ENCODE results near the gene C2orf69. TPM values are rescaled to one million over a fixed set of nuclear protein-coding genes. Genes with fewer than 3 reads are reported as not detected.

The C2orf69 gene
- total RNA-seq, 1 experiment from 2014 or later, result 8.3 TPM

GRCh38 chr2:199929262-199929661 is 18.2 kb downstream of the C2orf69 start:
- Mint-ChIP-seq H3K4me3 (ENCODE audit: unreplicated experiment) (no peak overlapping the region), H3K27ac (ENCODE audit: low read depth, unreplicated experiment) (no peak overlapping the region), H3K9me3 (ENCODE audit: unreplicated experiment) (no peaks in the 10 kb centered on the region), H3K36me3 (ENCODE audit: insufficient read depth, unreplicated experiment) (peaks cover 57% of the 10 kb centered on the region), H3K4me1 (ENCODE audit: insufficient read depth, unreplicated experiment) (peaks cover 6% of the 10 kb centered on the region), H3K27me3 (ENCODE audit: insufficient read depth, unreplicated experiment) (no peaks in the 10 kb centered on the region)
- ChIA-PET CTCF (interaction anchor here (0.6 to 0.7 kb wide), 3 partner anchors 313 to 1455 kb away, joined by 3 read pairs; no protein-coding TSS in a partner anchor), POLR2A (interaction anchor here (0.6 to 1.0 kb wide), 4 partner anchors 9 to 469 kb away, joined by 3 to 4 read pairs (median 4); no protein-coding TSS in a partner anchor)
- no peak for DNase-seq (ENCODE audit: unreplicated experiment)
- intact Hi-C loops (cut with micrococcal nuclease), result no loop called here
- no TSS peak for BruUV-seq (replicated peaks)
- no peak for TF ChIP-seq CTCF (IDR thresholded peaks at IDR 0.05; ENCODE audit: unreplicated experiment)

GRCh38 chr2:199932312-199932855 is 21.3 kb downstream of the C2orf69 start:
- no peaks in the 10 kb centered on the region for H3K4me1 Mint-ChIP-seq (ENCODE audit: insufficient read depth, unreplicated experiment)
- no TSS peak for BruUV-seq (replicated peaks)
- no peaks in the 10 kb centered on the region for H3K9me3 Mint-ChIP-seq (ENCODE audit: unreplicated experiment)
- no peak for DNase-seq (ENCODE audit: unreplicated experiment)
- no peak overlapping the region for H3K4me3 Mint-ChIP-seq (ENCODE audit: unreplicated experiment)
- no peak for TF ChIP-seq CTCF (IDR thresholded peaks at IDR 0.05; ENCODE audit: unreplicated experiment)
- intact Hi-C loops (cut with micrococcal nuclease), result no loop called here
- no peaks in the 10 kb centered on the region for H3K27me3 Mint-ChIP-seq (ENCODE audit: insufficient read depth, unreplicated experiment)
- ChIA-PET POLR2A (no interaction called here), CTCF (interaction anchor here (1.1 kb wide), 1 partner anchor 20 kb away, joined by 3 read pairs; no protein-coding TSS in a partner anchor)
- peaks cover 43% of the 10 kb centered on the region for H3K36me3 Mint-ChIP-seq (ENCODE audit: insufficient read depth, unreplicated experiment)
- H3K27ac Mint-ChIP-seq (ENCODE audit: low read depth, unreplicated experiment), result no peak overlapping the region

- Mint-ChIP-seq H3K27ac (ENCODE audit: low read depth, unreplicated experiment) (no peak overlapping the region), H3K27me3 (ENCODE audit: insufficient read depth, unreplicated experiment) (no peaks in the 10 kb centered on the region), H3K9me3 (ENCODE audit: unreplicated experiment) (no peaks in the 10 kb centered on the region), H3K4me3 (ENCODE audit: unreplicated experiment) (no peak overlapping the region), H3K4me1 (ENCODE audit: insufficient read depth, unreplicated experiment) (no peaks in the 10 kb centered on the region), H3K36me3 (ENCODE audit: insufficient read depth, unreplicated experiment) (peaks cover 53% of the 10 kb centered on the region)
- no peak for TF ChIP-seq CTCF (IDR thresholded peaks at IDR 0.05; ENCODE audit: unreplicated experiment)
- intact Hi-C loops (cut with micrococcal nuclease), result no loop called here
- ChIA-PET POLR2A (interaction anchor here (0.7 kb wide), 1 partner anchor 15 kb away, joined by 4 read pairs; no protein-coding TSS in a partner anchor), CTCF (interaction anchor here (0.6 to 0.7 kb wide), 3 partner anchors 17 to 123 kb away, joined by 3 to 4 read pairs (median 3); no protein-coding TSS in a partner anchor)
- no TSS peak for BruUV-seq (replicated peaks)
- no peak for DNase-seq (ENCODE audit: unreplicated experiment)
Observed at GRCh38 chr2:199933466-199933865, 22.4 kb downstream of the C2orf69 start.

GRCh38 chr2:199936554-199936953 is 25.5 kb downstream of the C2orf69 start:
- intact Hi-C loops (cut with micrococcal nuclease), result no loop called here
- BruUV-seq (replicated peaks), result no TSS peak
- H3K4me1 Mint-ChIP-seq (ENCODE audit: insufficient read depth, unreplicated experiment), result no peaks in the 10 kb centered on the region
- no peak overlapping the region for H3K27ac Mint-ChIP-seq (ENCODE audit: low read depth, unreplicated experiment)
- no peaks in the 10 kb centered on the region for H3K9me3 Mint-ChIP-seq (ENCODE audit: unreplicated experiment)
- ChIA-PET POLR2A (interaction anchor here (0.7 to 1.9 kb wide), 3 partner anchors 10 to 19 kb away, joined by 3 to 5 read pairs (median 4); no protein-coding TSS in a partner anchor), CTCF (interaction anchor here (0.6 kb wide), 2 partner anchors 558 to 616 kb away, joined by 3 read pairs; no protein-coding TSS in a partner anchor)
- DNase-seq (ENCODE audit: unreplicated experiment), result no peak
- no peak for TF ChIP-seq CTCF (IDR thresholded peaks at IDR 0.05; ENCODE audit: unreplicated experiment)
- H3K36me3 Mint-ChIP-seq (ENCODE audit: insufficient read depth, unreplicated experiment), result peaks cover 55% of the 10 kb centered on the region
- H3K27me3 Mint-ChIP-seq (ENCODE audit: insufficient read depth, unreplicated experiment), result no peaks in the 10 kb centered on the region
- H3K4me3 Mint-ChIP-seq (ENCODE audit: unreplicated experiment), result no peak overlapping the region

All from MCF 10A (cell line).